Activated B cell treated with CpG ODN at 0.5 μM for 24 hours (primary cell): ENCODE data around the gene ANKRD55. TPM values are rescaled to one million over a fixed set of nuclear protein-coding genes. Genes with fewer than 3 reads are reported as not detected.

Experiments
- ATAC-seq: fragments of 200-7000 bp; cut with Tn5 transposase; one replicate; pipeline ENCODE4 v1.10.0; 2021; ENCODE audit warnings: low read depth, mild to moderate bottlenecking, moderate library complexity
- CTCF ChIA-PET: fragments of 350-600 bp; sonication (Branson Sonifier 250); formaldehyde crosslinking; loops from one replicate; lab custom pipeline; 2021; ENCODE audit warnings: antibody characterized with exemption; lab: Charles Lee
- POLR2A ChIA-PET: fragments of 350-600 bp; sonication (Branson Sonifier 250); formaldehyde crosslinking; loops from one replicate; lab custom pipeline; 2021; ENCODE audit warnings: antibody characterized with exemption; lab: Charles Lee
- DNase-seq: peaks from one replicate; pipeline ENCODE4 v3.0.0; 2022
- H3K27ac Mint-ChIP-seq: one replicate; pipeline ENCODE4 v1.8.0; 2020; ENCODE audit warnings: mixed read lengths
- H3K27me3 Mint-ChIP-seq: one replicate; pipeline ENCODE4 v1.8.0; 2021; ENCODE audit warnings: mixed read lengths
- H3K36me3 Mint-ChIP-seq: one replicate; pipeline ENCODE4 v1.8.0; 2021; ENCODE audit warnings: low read depth, mixed read lengths
- H3K4me1 Mint-ChIP-seq: one replicate; pipeline ENCODE4 v1.8.0; 2021; ENCODE audit warnings: mixed read lengths
- H3K4me3 Mint-ChIP-seq: one replicate; pipeline ENCODE4 v1.8.0; 2020; ENCODE audit warnings: mild to moderate bottlenecking, mixed read lengths
- H3K9me3 Mint-ChIP-seq: one replicate; pipeline ENCODE4 v1.8.0; 2020; ENCODE audit warnings: mixed read lengths
- CTCF ChIP-seq: fragments of 200-600 bp; IDR thresholded peaks from one replicate; pipeline ENCODE4 v1.8.0; 2022; ENCODE audit warnings: antibody characterized with exemption, mild to moderate bottlenecking
- intact Hi-C: fragments of 100-400 bp; cut with micrococcal nuclease; formaldehyde crosslinking; loops from one replicate; pipeline ENCODE4 v1.15.1; 2024
- total RNA-seq: library from RNA; stranded (reverse); gene quantifications from 2 replicates; pipeline ENCODE4 v1.2.3, GENCODE V29; 2022

Gene ANKRD55
- total RNA-seq, 1 donor from 2014 or later = not detected

DNA sequence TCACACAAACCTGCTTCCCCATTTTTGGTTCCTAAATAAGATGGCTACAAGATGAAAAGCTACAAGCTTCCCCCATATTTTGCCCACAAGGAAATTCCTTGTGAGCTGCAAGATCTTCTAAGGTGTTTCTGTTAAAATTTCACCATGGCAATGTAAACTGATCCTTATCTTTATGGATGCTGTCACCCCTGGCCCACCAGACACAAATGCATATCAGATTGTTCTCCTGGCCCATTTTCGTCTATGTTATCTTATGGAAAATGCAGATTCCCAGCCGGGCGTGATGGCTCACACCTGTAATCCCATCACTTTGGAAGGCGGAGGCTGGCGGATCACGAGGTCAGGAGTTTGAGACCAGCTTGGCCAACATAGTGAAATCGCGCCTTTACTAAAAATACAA is 173.3 kb downstream of the ANKRD55 start:
- ChIA-PET CTCF (interaction anchor here (0.7 kb wide), 1 partner anchor 145 kb away, joined by 3 read pairs; no protein-coding TSS in a partner anchor), POLR2A (no interaction called here)
- Mint-ChIP-seq H3K9me3 (no peaks in the 10 kb centered on the region), H3K36me3 (no peaks in the 10 kb centered on the region), H3K27ac (no peak overlapping the region), H3K27me3 (peaks cover 17% of the 10 kb centered on the region), H3K4me1 (no peaks in the 10 kb centered on the region), H3K4me3 (no peak overlapping the region)
- intact Hi-C loops = no loop called here
- DNase-seq = no peak
- no peak for ATAC-seq
- no peak for TF ChIP-seq CTCF

- H3K27me3 Mint-ChIP-seq = peaks cover 22% of the 10 kb centered on the region
- ChIA-PET POLR2A (no interaction called here), CTCF (no interaction called here)
- no peaks in the 10 kb centered on the region for H3K9me3 Mint-ChIP-seq
- no peak overlapping the region for H3K4me3 Mint-ChIP-seq
- no peak overlapping the region for H3K27ac Mint-ChIP-seq
- no peak for TF ChIP-seq CTCF
- DNase-seq = no peak
- ATAC-seq = no peak
- H3K4me1 Mint-ChIP-seq = no peaks in the 10 kb centered on the region
- intact Hi-C loops = no loop called here
- no peaks in the 10 kb centered on the region for H3K36me3 Mint-ChIP-seq
These were observed 176.3 kb downstream of the ANKRD55 start for GRCh38 chr5:56056875-56057274.

DNA sequence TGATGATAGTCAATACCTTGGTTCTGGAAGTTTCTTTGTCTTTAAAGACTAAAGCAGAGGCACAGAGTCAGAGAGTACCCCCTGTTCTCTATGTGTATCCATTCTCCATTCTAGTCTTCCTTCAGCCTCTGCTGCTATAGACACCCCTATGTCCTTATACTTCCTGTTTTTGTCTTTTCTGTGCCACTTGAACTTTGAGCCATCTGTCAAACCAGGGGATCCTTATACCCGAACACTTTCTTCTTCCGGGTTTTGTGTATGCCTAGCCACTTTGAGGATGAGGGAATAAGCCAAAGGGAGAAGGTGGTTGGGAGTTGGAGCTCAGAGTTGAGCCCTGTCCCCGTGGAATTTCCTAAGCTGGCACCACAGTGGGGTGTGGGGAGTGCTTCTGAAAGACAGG is 177.3 kb downstream of the ANKRD55 start:
- ChIA-PET CTCF (no interaction called here), POLR2A (no interaction called here)
- intact Hi-C loops = no loop called here
- no peaks in the 10 kb centered on the region for H3K9me3 Mint-ChIP-seq
- H3K36me3 Mint-ChIP-seq = no peaks in the 10 kb centered on the region
- peaks cover 22% of the 10 kb centered on the region for H3K27me3 Mint-ChIP-seq
- H3K27ac Mint-ChIP-seq = no peak overlapping the region
- no peak overlapping the region for H3K4me3 Mint-ChIP-seq
- no peak for TF ChIP-seq CTCF
- DNase-seq (no peak), ATAC-seq (no peak)
- H3K4me1 Mint-ChIP-seq = peaks cover 5% of the 10 kb centered on the region

GRCh38 chr5:56055287-56055686 is 177.8 kb downstream of the ANKRD55 start:
- Mint-ChIP-seq H3K27ac (no peak overlapping the region), H3K27me3 (peaks cover 21% of the 10 kb centered on the region), H3K9me3 (no peaks in the 10 kb centered on the region), H3K4me1 (peaks cover 10% of the 10 kb centered on the region), H3K4me3 (no peak overlapping the region), H3K36me3 (no peaks in the 10 kb centered on the region)
- CTCF ChIA-PET = no interaction called here
- ATAC-seq (no peak), DNase-seq (no peak)
- no peak for TF ChIP-seq CTCF
- intact Hi-C loops = no loop called here
- POLR2A ChIA-PET = no interaction called here

GRCh38 chr5:56054666-56055065 is 178.5 kb downstream of the ANKRD55 start:
- no peak overlapping the region for H3K4me3 Mint-ChIP-seq
- H3K27ac Mint-ChIP-seq = no peak overlapping the region
- H3K9me3 Mint-ChIP-seq = no peaks in the 10 kb centered on the region
- DNase-seq (no peak), ATAC-seq (no peak)
- H3K27me3 Mint-ChIP-seq = peaks cover 18% of the 10 kb centered on the region
- peaks cover 12% of the 10 kb centered on the region for H3K4me1 Mint-ChIP-seq
- ChIA-PET POLR2A (no interaction called here), CTCF (no interaction called here)
- TF ChIP-seq CTCF = no peak
- intact Hi-C loops = no loop called here
- no peaks in the 10 kb centered on the region for H3K36me3 Mint-ChIP-seq
